GM19328 (cell line): ENCODE results near the gene CROCC.
"Not testable (repeated sequence)": the region's sequence is repeated elsewhere in the genome, so short reads cannot be mapped to it uniquely, and the experiment has no call there.

Source experiments
- ATAC-seq: cut with Tn5 transposase; IDR thresholded peaks from one replicate; pipeline ENCODE4 v1.9.1; 2021; ENCODE audit warnings: mild to moderate bottlenecking, moderate library complexity; ENCODE audit not compliant: unreplicated experiment

The CROCC gene, protein sequence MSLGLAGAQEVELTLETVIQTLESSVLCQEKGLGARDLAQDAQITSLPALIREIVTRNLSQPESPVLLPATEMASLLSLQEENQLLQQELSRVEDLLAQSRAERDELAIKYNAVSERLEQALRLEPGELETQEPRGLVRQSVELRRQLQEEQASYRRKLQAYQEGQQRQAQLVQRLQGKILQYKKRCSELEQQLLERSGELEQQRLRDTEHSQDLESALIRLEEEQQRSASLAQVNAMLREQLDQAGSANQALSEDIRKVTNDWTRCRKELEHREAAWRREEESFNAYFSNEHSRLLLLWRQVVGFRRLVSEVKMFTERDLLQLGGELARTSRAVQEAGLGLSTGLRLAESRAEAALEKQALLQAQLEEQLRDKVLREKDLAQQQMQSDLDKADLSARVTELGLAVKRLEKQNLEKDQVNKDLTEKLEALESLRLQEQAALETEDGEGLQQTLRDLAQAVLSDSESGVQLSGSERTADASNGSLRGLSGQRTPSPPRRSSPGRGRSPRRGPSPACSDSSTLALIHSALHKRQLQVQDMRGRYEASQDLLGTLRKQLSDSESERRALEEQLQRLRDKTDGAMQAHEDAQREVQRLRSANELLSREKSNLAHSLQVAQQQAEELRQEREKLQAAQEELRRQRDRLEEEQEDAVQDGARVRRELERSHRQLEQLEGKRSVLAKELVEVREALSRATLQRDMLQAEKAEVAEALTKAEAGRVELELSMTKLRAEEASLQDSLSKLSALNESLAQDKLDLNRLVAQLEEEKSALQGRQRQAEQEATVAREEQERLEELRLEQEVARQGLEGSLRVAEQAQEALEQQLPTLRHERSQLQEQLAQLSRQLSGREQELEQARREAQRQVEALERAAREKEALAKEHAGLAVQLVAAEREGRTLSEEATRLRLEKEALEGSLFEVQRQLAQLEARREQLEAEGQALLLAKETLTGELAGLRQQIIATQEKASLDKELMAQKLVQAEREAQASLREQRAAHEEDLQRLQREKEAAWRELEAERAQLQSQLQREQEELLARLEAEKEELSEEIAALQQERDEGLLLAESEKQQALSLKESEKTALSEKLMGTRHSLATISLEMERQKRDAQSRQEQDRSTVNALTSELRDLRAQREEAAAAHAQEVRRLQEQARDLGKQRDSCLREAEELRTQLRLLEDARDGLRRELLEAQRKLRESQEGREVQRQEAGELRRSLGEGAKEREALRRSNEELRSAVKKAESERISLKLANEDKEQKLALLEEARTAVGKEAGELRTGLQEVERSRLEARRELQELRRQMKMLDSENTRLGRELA (N-terminal part only)

DNA sequence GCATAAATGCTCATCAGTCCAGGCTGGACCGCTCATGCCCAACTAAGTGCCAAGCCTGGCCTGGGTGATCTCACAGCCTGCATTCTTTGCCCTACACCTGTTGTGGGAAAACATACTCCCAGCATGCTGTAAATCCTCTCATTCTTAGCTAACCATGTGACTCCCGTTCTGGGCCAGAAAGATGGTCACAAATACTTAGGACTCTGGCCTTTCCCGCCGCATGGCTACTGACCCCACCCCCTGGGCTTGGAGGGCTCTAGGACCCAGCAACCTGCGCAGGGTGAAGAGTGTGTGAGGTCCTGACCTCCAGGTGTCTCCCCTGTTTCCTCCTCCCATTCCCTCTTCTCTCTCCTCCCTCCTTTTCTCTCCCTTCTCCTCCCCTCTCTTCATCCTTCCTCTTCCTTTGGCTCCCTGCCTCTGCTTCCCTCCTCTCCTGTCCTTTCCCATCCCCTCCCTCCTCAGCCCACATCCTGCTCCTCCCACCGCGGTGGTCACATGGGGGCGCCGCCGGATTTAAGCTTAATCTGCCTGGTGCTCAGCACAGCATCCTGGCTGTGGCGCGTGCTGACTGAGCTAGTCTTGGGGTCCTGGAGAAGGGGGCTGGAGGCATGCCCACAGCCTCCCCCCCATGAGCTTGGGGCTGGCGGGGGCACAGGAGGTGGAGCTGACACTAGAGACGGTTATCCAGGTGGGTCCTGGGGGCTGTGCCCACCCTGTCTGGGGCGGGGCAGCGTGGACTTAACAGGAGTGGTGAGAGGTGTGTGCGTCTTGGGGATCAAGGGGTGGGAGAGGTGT, at the start of gene CROCC:
TSS of gene CROCC (plus strand) at position 541 of the 795 bp plus-strand sequence. CDS start at position 629, 88 bp downstream.
- ATAC-seq: no peak

DNA sequence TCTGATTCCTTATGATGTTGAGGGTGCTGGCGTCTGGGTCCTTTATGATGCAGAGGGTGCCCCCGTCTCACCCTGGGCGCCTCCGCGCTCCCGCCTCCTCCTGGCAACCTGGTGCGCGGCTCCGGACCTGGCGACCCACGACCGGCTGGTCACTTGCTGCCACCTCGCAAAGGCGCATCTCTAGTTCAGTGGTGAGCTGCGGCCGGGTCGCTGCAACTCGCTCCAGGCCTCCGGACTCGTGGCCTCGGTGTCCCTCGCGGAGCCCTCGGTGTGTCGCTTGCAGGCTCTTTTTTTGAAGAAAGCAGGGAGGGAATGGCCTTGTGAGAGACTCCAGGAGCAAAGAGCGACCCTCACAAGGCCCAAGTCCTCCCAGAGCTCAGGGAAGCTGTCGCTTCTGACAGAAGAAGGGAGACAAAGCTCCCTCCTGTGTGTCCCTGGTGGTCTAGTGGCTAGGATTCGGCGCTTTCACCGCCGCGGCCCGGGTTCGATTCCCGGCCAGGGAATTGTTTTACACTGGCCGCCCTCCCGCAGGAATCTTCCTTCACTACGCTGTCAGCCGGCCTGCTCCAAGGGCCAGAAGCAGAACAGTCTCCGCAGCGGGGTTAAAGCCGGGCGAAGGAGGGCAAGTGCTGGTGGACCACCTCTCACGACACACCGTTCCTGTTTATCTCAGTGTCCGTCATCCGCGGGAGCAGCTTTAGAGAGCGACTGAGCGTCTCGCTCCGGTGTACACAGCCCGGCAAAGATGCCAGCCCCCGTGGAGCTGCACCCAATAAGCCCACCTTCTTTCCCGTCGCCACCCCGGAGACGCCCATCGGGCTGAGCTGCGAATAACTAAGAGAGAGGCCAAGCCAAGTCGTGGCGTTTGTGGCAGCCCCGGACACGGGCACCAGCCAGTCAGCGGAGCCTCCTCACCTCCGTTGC, 49.3 kb upstream of the CROCC start:
- not testable (repeated sequence) for ATAC-seq

DNA sequence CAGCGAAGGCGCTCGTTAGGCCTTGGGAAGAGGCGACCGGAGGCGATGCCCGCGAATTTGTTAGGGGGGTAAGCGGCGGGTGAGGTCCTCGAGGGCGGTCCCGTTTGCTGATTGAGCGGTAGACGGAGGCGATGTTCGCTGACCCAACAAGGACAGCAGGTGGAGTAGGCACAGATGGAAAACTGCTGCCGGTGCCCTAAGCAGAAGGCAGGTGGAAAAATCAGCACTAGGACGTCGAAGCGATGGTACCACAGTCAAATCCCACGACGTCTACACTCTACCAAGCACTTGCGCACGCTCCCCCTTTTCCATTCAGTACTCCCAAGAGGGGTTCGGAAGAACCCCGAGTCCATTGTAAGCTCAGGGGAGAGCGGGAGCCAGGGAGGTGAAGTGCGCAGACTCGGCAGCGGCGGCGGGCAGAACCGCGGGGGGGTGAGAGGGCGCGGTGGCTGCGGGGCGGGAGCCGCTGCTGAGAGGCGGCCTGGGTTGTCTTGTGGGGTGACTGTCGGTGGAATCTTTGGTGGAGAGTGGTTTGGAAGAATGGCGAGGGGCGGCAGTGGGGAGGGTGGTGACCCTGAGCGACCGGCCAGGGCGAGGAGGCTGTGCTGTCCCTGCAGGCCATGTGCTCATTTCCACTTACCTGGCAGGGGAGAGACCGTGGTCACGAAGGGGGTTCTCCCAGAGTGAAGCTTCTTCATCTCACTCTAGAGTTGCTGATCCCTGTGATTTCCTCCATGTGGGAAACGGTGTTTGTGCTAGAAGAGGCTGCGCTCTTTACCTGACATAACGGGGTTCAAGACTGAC, 48.5 kb upstream of the CROCC start:
- not testable (repeated sequence) for ATAC-seq

DNA sequence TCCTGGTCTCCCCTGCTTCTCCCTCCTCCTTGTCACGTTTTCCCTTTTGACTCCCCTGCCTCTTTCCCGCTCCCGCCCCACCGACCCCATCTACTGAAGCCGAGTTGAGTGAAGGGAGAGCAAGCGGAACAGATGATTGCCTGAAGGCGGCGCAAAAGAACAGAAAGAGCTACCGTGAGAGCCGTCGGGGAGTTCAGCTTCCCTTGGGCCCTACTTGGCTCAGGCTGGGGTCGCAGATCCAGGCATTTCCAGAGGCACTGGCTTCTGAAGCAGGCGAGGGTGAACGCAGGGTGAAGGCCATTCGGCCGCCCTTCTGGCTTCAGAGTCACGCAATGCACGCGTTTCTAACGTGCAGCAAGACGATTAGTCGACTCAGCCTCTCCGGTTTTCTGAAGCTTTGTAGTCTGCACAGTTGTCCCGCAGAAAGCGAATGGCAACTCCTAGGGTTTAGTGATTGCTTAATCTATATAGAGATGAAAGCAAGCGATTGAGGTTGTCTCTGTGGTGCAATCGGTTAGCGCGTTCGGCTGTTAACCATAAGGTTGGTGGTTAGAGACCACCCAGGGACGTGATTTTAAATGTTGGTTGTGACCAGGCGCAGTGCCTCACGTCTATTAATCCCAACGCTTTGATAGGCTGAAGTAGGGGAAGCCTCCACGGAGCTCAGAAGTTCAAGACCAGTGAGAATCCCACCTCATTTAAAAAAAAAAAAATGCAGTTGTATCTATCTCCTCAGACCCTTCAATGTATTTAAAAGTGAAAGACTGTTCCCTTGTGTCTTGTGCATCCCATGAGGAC, 46.6 kb upstream of the CROCC start:
- not testable (repeated sequence) for ATAC-seq

DNA sequence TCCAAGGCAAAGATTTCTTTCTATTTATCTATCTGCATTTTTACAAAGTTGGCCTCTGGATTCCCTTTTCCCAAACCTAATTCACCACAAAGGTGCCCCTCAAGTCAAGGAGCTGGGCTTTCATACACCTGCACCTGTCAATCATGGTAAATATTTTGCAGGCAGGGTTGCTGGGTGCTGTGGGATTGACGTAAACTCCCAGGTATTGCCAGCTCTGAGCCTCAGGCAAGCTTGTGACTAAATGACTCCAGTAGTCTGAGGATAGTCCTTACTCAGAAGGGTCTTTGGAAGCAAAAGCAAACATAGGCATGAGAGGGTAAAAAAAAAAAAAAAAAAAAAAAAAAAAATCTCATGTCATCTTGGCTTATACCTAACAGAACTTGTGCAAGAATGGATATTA, 40.0 kb upstream of the CROCC start:
- not testable (repeated sequence) for ATAC-seq

DNA sequence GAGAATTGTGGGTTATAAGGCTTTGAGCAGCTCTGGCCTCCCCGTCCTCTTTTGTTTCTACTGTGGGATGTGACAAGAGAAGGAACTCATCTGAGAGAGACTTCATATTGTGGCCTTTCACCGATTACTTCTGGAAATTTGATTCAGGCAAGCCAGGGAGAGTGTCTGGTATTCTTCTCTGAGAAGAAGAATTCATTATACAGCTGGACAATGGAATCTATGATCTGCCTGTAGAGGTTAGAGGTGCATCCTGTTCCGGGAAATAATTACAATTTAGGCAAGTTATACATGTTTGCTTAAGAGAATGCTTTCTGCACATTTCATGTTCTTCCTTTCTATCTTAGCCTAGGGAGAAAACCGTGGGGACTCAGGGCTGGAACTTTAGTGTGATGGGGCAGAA, 38.7 kb upstream of the CROCC start:
- no peak for ATAC-seq

DNA sequence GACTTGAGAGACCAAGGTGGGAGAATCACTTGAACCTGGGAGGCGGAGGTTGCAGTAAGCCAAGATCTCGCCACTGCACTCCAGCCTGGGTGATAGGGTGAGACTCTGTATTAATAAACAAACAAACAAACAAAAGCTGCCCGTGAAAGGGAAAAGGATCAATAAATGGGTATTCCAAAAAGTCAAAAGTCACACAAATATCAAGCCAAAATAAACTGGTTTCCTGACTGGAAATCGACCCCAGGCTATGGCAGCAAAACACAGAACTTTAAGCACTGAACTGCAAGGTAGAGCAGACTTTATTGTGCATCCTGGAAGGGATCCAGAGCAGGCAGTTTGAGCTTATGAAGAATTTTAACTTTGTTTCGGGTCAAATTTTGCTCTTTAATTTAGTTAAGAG, 37.2 kb upstream of the CROCC start:
- ATAC-seq: not testable (repeated sequence)

DNA sequence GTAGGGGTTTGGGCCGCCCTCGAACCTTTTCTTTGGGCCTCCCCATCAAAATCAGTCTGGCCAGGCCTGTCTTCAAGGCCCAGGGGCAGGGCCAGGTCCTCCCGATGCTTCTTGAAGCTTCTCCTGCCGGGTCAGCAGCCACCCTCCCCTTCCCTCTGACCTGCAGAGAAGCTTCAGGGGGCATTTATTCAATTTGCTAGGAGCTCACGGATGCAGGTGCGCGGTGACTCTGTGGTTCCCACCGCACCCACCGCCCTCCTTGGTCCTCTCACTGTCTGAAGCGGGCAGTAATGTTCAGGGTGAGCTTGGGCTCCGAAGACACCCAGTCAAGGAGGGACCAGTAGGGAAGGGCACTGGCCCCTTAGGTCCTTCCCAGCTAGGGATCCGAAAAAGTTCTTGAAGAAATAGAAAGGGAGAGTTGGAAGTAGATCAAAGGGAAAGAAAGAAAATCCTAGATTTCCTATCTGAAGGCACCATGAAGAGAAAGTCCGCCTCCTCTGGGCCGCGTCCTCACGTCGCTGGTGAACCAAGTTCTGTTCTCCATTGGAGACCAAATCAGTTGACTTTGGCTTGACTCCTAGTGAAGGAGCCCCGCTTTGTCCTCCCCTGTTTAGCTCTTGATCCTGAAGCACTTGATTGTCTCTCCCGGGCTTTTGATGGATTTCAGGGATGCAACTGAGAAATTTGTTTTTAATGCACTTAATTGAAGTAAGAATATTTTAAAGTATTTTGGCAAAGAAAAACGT, 34.7 kb upstream of the CROCC start:
- no peak for ATAC-seq

DNA sequence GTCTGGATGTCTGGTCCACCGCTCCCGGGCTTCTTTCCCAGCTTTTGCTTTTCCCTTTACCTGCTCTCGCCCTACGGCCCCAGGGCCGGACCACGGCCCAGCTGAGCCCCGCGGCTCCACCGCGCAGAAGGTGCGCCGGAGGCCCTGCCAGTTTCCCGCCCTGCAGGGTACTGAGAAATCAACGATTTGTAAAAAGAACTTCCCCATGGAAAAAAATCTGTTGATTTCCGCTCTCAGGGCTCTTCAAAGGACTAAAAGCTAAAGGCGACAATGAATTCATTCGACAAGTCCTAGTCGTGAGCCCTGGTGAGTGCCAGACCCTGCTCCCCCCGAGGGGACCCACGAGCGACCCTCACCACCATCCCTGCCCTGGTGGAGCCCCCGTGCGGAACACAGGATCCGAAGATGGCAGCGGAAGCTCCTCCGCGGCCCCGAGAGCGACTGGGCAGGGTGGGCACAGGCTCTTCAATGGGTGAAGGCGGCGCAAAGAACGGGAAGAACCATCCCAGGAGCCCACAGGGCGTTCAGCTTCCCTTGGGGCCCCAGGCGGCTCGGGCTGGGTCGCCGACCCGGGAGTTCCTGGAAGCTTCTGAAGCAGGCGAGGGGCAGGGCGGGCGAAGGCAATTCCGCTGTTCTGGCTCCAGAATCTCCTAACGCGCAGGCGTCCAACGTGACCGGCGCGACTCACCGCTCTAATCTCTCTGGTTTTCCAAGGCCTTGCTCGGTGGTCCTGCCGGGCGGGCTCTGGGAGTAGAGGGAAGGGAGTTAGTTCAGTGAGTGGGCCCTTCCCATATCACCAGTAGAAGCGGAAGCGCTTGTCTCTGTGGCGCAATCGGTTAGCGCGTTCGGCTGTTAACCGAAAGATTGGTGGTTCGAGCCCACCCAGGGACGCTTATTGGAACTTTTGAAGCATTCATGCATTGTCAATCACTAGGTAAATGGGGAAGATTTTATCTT, 32.6 kb upstream of the CROCC start:
- ATAC-seq: no peak

DNA sequence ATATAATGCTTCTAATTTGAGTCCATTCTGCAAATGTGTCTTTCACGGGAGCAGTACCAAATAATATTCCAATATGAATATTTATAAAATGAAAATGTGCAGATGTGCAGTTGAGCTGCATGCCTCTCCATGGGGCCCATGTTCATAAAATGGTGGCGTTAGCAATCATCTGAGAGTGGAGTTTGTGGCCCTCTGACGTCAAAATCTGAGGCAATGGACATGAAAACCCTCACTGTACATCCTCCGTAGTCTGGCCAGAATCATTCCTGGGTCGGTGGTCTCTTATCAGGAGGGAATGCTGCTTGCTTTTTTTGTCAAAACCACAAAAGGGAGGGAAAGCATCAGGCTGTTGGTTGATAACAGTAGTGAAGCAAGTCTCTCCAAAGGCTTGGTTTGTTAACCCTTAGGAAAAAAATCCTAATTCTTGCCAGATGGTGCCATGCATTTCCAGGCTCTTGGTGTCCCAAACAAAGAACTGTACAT, 31.2 kb upstream of the CROCC start:
- not testable (repeated sequence) for ATAC-seq

DNA sequence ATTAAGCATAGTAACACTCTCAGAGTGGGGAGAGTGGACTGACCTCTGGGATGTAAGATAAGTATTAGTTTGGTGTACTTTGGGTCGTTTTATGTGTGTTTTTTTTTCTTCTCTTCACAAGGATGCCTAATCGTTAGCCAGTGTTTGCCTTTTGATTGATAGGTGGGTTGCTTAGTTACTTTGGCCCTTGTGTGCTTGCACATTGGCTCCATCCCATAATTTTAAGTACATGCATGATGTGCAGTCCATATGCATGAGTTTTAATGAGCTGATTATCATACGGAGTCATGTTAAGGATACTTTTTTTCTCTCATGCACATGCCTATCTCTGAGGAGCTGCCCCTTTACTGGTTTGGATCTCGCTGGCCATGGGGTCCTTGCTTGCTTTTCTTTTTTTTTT, 30.7 kb upstream of the CROCC start:
- not testable (repeated sequence) for ATAC-seq

DNA sequence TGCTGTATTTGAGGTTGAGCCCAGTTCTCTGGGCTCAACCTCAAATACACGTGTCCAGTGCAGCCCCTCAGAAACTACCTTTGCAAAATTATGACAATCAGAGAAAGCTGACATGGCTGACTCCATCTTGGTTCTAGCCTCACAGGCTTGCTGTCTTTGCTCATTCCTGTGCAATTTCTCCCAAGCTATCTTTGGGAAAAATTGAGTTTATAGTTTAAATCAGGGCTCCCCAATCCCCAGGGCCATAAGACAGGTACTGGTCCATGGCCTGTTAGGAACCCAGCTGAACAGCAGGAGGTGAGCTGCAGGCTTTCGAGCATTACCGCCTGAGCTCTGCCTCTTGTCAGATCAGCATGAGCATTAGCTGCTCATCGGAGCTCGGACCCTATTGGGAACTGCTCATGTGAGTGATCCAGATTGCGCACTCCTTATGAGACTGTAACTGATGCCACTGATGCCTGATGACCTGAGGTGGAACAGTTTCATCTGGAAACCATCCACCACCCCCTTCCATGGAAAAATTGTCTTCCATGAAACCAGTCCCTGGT, 28.7 kb upstream of the CROCC start:
- not testable (repeated sequence) for ATAC-seq

DNA sequence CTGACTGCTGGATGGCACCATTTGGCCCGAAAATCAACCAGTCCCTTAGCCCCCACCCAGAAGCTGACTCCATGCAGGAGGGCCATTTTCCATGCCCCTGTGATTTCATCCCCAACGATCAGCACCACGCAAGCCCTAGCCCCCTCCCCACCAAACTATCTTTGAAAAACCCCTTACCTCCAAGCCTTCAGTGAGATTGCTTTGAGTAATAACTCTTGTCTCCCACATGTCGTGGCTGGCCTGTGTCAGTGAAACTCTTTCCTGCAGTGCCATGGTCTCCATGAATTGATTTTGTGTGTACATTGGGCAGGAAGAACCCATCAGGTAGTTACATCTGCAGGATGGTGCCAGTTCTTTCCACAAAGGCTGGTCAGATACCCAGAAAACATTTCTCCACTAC, 27.9 kb upstream of the CROCC start:
- not testable (repeated sequence) for ATAC-seq

DNA sequence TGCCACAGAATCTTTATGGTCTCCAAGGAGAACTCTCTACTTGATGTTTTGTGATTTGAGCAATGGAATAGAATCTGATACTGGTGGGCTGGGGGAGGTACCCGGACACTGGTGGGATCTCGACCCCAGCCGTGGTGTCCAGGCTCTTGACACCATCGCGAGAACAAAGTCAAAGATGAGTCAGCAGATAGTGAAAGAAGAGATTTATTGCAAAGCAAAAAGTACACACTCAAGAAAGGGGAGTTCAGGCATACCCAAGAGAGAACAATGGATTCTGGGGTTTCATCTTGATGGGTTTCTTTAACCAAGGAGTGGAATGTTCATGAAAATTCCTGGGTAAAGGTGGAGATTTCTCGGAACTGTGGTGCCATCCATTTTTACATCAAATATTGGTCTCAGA, 27.4 kb upstream of the CROCC start:
- not testable (repeated sequence) for ATAC-seq

DNA sequence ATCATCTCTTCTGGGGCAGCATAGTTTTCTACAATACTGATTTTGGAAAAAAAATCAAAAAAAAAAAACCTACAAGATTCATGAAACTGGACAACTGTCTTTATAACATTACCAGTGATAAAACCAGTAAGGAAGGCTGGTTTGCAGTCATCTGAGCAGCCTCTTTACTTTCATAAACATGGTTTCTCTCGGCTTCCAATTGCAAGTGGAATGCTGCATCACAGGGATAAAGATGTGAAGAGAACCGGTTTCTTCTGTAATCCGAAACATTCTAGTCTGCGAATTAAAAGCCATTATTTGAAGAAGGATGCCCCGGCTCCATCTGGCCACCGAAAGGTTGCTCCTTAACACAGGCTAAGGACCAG, 26.5 kb upstream of the CROCC start:
- not testable (repeated sequence) for ATAC-seq
